ENCODE data around the gene SETBP1. TPM values are rescaled to one million over a fixed set of nuclear protein-coding genes. Genes with fewer than 3 reads are reported as not detected.

The SETBP1 gene
- total RNA-seq, 1 donor from 2014 or later: 12.0 TPM

DNA sequence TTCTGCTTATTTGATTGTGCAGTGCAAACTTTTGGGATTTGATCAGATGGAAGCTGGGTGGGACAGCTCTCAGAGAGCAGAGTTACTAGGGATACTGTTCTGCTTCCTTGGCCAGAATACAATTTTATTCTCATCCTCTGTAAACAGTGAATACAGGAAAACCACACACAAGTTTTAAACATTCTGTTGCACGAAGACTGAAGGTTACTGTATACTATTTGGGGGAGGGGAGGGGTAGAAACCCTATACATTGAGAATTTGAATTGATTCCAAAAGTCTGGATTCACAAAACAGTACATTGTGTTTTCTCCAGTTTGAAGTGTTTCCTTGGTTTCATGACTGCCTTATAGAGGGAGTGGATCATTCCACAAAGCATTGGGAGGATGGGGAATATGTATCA is 149.9 kb downstream of the SETBP1 start:
- no peaks in the 10 kb centered on the region for H3K9me3 ChIP-seq (ENCODE audit: low read depth)
- H3K27ac ChIP-seq: no peak overlapping the region
- H3K4me2 ChIP-seq: no peak overlapping the region
- Mint-ChIP-seq H3K4me3 (no peak overlapping the region), H3K27me3 (ENCODE audit: insufficient read depth, low read depth) (peaks cover 5% of the 10 kb centered on the region), H3K27ac (no peak overlapping the region), H3K36me3 (peaks cover 5% of the 10 kb centered on the region), H3K4me1 (peaks cover 60% of the 10 kb centered on the region), H3K9me3 (peaks cover 14% of the 10 kb centered on the region)
- no peak overlapping the region for H3K4me3 ChIP-seq
- no peak for DNase-seq (ENCODE audit: low spot score)
- H2AFZ ChIP-seq (replicated peaks): no peak overlapping the region
- TF ChIP-seq EZH2phosphoT487 (IDR thresholded peaks at IDR 0.05): no peak
- no peak for TF ChIP-seq EZH2 (IDR thresholded peaks at IDR 0.05)
- TF ChIP-seq, protein P1, sequence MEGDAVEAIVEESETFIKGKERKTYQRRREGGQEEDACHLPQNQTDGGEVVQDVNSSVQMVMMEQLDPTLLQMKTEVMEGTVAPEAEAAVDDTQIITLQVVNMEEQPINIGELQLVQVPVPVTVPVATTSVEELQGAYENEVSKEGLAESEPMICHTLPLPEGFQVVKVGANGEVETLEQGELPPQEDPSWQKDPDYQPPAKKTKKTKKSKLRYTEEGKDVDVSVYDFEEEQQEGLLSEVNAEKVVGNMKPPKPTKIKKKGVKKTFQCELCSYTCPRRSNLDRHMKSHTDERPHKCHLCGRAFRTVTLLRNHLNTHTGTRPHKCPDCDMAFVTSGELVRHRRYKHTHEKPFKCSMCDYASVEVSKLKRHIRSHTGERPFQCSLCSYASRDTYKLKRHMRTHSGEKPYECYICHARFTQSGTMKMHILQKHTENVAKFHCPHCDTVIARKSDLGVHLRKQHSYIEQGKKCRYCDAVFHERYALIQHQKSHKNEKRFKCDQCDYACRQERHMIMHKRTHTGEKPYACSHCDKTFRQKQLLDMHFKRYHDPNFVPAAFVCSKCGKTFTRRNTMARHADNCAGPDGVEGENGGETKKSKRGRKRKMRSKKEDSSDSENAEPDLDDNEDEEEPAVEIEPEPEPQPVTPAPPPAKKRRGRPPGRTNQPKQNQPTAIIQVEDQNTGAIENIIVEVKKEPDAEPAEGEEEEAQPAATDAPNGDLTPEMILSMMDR (IDR thresholded peaks at IDR 0.05): no peak
- peaks cover 53% of the 10 kb centered on the region for H3K4me1 ChIP-seq
- no peaks in the 10 kb centered on the region for H3K27me3 ChIP-seq
- H3K36me3 ChIP-seq: no peaks in the 10 kb centered on the region
- peaks cover 41% of the 10 kb centered on the region for H3K79me2 ChIP-seq (ENCODE audit: low read depth)
- H4K20me1 ChIP-seq (ENCODE audit: low read depth): peaks cover 9% of the 10 kb centered on the region
- H3K9ac ChIP-seq: no peak overlapping the region
- peaks cover 36% of the 10 kb centered on the region for H3F3A ChIP-seq (ENCODE audit: low read depth)

DNA sequence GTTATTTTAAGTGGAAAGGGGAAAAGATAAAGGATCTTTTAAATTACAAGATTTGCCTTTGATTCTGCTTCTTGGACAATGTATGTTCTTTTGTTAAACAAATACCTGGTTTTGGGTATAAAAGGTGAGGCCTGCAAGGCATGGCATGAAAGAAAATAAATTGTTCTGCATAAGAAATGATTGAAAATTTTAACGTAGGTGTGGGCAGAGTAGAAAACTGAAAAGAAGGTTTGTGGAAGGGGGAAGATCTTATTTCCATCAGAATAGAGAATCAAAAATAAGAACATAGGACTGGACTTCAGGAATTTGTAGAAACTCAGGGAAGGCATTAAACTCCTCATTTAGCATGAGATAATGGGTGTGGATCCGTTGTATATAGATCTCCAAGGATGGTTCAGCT is 153.1 kb downstream of the SETBP1 start:
- H3K4me1 Mint-ChIP-seq: peaks cover 58% of the 10 kb centered on the region
- H3F3A ChIP-seq (ENCODE audit: low read depth): peaks cover 13% of the 10 kb centered on the region
- H3K27ac ChIP-seq: no peak overlapping the region
- peaks cover 5% of the 10 kb centered on the region for H3K36me3 Mint-ChIP-seq
- no peak overlapping the region for H3K9ac ChIP-seq
- no peak overlapping the region for H3K27ac Mint-ChIP-seq
- no peak for DNase-seq (ENCODE audit: low spot score)
- TF ChIP-seq EZH2 (IDR thresholded peaks at IDR 0.05) (no peak), EZH2phosphoT487 (IDR thresholded peaks at IDR 0.05) (no peak)
- TF ChIP-seq, protein P1 (IDR thresholded peaks at IDR 0.05): no peak
- peaks cover 39% of the 10 kb centered on the region for H3K79me2 ChIP-seq (ENCODE audit: low read depth)
- H2AFZ ChIP-seq (replicated peaks): no peak overlapping the region
- H3K4me2 ChIP-seq: no peak overlapping the region
- no peaks in the 10 kb centered on the region for H3K27me3 Mint-ChIP-seq (ENCODE audit: insufficient read depth, low read depth)
- H4K20me1 ChIP-seq (ENCODE audit: low read depth): peaks cover 32% of the 10 kb centered on the region
- H3K4me3 ChIP-seq: no peak overlapping the region
- no peaks in the 10 kb centered on the region for H3K36me3 ChIP-seq
- H3K27me3 ChIP-seq: no peaks in the 10 kb centered on the region
- peaks cover 3% of the 10 kb centered on the region for H3K9me3 Mint-ChIP-seq
- H3K9me3 ChIP-seq (ENCODE audit: low read depth): no peaks in the 10 kb centered on the region
- H3K4me1 ChIP-seq: peaks cover 49% of the 10 kb centered on the region
- no peak overlapping the region for H3K4me3 Mint-ChIP-seq

DNA sequence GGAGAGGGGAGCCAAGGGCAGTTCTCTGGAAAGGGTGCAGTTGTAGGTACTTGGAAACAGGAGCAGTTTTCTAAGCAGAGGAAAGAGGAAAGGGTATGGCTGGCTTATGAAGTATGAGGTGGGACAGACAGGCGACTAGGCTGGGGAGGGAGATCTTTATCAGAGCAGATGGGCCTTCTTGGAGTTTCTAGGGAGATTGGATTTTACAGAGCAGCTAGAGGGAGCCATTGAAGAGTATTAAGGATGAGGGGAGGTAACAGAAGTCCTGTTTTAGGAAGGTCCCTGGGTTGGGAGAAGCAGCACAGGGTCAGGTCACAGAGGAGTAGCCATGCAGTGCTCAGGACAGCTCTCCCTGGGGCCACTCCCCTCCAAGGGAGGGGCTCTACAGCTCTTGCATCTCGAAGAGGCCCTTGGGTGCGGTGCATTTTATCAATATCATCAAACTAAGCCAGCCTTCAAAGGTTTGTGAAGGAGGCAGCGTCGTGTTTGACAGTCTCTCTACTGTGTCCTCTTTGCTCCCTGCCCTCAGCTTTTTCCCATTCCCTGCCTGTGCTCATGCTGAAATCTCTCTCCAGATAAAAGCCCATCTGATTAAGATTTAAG is 154.3 kb downstream of the SETBP1 start:
- no peaks in the 10 kb centered on the region for H3K9me3 ChIP-seq (ENCODE audit: low read depth)
- Mint-ChIP-seq H3K27ac (peak overlapping the region; percentile 29), H3K4me3 (no peak overlapping the region), H3K36me3 (peaks cover 5% of the 10 kb centered on the region), H3K4me1 (peaks cover 66% of the 10 kb centered on the region), H3K9me3 (peaks cover 2% of the 10 kb centered on the region), H3K27me3 (ENCODE audit: insufficient read depth, low read depth) (no peaks in the 10 kb centered on the region)
- TF ChIP-seq, protein P1 (IDR thresholded peaks at IDR 0.05): no peak
- TF ChIP-seq EZH2phosphoT487 (IDR thresholded peaks at IDR 0.05): no peak
- TF ChIP-seq EZH2 (IDR thresholded peaks at IDR 0.05): no peak
- no peaks in the 10 kb centered on the region for H3K27me3 ChIP-seq
- H3K36me3 ChIP-seq: no peaks in the 10 kb centered on the region
- H3K4me1 ChIP-seq: peaks cover 58% of the 10 kb centered on the region
- H3K9ac ChIP-seq: no peak overlapping the region
- no peak overlapping the region for H2AFZ ChIP-seq (replicated peaks)
- H4K20me1 ChIP-seq (ENCODE audit: low read depth): peaks cover 32% of the 10 kb centered on the region
- no peak for DNase-seq (ENCODE audit: low spot score)
- peaks cover 36% of the 10 kb centered on the region for H3K79me2 ChIP-seq (ENCODE audit: low read depth)
- H3K4me2 ChIP-seq: no peak overlapping the region
- H3F3A ChIP-seq (ENCODE audit: low read depth): peaks cover 13% of the 10 kb centered on the region
- no peak overlapping the region for H3K4me3 ChIP-seq
- H3K27ac ChIP-seq: no peak overlapping the region

All from neural progenitor cell (in vitro differentiated cells).